Measurements from ENCODE around the gene IL3.

The IL3 gene

DNA sequence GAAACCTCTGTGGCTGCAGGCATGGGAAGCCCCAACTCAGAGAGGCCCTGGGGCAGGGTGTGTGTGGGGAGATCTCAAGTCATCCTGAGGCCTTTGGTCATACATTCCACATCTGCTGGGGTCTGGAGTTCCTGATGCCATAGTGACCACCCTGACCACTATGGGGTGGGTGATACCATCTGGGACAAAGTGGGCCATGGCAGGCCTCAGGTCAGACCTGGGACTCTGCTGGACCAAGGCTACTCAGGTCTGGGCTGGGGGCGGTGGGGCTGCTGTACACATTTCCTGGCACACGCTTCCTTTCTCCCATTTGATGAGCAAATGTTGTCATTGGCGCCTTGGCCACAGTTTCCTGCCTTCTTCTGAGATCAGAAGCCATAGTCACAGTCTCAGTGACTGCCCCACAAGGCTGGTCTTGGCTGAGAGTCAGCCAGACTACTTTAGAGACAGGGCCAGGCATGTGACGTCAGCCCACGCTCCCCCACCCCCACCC lies 33.9 kb upstream of the IL3 start:
- peak; percentile 58 for DNase-seq

DNA sequence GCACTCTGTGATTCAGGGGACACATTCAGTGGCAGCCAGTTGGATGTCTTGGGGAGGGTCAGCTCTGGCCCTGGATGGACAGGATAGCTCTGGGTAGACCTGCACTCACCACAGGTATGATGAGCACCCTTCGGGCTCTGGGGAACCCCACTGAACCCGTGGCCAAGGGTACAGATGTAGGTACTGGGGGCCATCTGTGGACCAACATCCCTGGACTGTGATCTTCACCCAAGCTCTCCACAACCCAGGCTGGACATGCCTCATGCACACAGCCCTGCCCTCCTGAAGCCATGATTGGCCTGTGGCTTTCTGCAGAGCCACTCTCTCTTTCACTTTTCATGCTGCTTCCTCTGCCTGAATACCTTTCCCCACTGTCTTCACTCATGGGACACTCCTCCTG lies 33.4 kb upstream of the IL3 start:
- no peak for DNase-seq

DNA sequence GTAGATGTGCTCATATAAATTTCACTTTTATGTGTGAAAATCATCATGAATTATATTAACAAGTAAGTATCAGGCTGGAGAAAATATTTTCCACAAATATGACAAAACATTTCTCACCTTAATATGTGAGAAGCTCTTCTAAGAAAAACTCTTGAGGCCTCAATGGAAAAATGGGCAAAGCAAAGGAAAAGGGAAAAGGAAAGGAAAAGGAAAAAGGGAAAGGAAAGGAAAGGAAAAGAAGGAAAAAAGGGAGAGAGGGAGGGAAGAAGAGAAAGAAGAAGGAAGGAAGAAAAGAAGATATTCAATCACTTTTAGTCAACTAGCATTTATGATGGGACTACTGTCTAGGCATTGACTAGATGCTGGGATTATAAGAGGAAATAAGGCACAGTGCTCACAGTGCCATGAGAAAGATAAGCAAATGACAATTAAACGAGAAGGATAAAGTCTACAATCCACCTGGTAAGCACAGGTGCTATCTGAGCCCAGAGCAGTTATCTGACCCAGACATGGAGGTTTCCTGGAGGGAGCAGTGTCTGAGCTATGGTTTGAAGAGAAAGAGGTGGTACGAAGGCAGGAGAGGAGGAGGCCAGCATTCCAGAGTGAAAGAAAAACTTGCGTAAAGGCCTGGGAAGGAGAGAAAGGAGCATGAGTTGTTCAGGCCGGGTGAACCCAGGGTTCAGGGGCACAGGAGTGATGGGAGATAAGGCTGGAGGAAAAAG lies 30.7 kb upstream of the IL3 start:
- DNase-seq = no peak

DNA sequence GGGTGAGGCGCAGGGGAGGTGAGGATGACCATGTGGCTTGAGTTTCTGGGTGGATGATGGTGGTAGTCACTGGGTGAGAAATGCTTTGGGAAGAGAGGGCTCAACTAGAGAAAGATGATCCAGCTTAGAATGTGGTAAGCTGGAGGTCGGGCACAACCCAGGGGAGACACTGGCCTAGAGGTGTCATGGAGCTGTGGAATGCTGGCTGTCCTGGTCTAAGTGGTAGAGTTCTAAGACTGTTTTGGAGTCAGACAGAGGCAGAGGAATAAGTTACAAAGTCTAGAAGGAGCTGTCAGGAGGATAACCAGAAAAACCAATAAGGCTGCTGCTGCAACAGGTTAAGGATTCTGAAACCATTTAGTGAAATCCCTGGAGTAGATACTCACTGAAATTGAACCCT lies 29.8 kb upstream of the IL3 start:
- no peak for DNase-seq

DNA sequence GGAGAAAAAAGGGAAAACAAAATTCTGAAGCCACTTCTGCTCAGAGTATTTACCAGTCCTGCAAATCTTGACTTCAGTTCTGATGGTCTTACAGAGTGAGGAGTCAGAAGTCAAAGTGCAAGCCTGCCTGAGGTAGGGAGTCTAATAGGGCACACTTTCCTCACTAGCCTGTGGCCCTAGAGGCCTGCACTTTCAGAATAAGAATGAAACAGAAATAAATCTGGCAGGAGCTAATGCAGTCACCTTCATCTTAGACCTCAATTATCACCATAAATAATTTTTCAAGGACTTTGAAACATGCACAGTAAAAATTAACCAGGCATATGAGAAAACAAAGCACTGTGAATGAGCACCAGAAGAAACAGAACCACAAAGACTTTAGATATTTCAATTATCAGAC lies 28.3 kb upstream of the IL3 start:
- DNase-seq = no peak

DNA sequence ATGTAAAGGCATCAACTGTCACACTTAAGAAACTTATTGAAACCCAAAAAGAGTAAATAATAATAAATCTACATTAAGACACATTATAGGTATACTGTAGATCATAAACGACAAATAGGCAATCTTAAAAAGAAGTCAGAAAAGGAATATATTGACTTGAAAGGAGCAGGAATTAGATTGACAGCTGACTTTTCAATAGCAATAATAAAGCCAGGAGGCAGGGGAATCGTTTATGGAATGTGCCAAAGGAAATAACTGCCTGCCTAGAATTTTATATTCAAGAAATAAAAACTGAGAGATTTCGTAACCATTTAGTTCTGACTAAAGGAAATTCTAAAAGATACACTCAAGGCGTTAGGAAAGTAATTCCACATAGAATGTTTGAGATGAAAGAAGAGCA lies 27.3 kb upstream of the IL3 start:
- DNase-seq = no peak

DNA sequence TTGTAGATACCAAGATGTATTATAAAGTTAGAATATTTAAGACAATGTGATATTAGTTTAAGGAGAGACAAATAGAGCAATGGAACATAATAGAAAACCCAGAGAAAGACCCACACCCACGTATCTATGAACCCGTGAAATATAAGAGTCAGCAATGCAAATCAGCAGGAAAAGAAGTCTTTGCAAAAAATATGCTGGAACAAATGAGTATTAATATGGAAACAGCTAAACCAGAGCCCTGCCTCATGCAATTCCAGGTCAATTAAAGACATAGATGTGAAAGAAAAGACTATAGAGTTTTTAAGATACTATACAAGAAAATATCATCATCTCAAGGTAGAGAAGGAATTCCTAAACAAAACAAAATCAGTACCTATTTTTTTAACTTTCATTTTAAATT lies 23.1 kb upstream of the IL3 start:
- no peak for DNase-seq

DNA sequence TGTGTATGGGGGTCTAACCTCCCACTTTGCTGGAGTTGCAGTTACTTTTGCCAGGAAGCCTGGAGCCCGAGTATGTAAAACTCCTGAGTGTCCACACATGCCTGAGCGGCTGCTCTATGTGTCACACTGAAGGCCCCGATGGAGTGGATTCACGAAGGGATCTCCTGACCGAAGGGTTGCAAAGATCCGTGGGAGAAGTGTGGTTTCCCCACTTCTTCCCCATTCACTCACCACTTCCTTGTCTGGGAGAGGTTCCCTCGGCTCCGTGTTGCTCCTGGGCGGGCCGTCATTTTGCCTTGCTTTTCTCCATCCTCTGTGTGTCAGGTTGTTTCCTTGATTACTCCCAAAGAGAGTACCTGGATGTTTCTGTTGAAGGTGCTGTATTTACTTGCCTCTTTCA lies 16.2 kb upstream of the IL3 start:
- no peak for DNase-seq

DNA sequence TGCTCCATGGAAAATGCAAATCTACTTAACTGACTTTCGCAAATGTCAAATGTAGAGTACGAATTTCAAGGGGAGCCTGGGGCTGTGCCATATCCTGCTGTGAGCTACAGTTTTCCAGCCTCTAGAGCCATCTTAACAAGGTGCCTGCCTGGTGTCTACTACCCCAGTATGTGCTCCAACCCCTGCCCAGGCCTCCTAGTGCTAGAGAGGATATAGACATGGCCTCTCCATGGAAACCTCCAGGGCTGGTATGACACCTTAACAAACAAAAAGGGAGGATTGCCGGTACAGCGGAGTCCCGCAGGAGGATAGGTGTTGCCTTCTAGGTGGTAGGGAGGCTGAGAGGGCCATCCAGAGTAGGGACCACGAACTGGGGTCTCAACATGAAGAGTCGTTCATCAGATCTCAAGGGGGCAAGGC lies 13.6 kb upstream of the IL3 start:
- no peak for DNase-seq

DNA sequence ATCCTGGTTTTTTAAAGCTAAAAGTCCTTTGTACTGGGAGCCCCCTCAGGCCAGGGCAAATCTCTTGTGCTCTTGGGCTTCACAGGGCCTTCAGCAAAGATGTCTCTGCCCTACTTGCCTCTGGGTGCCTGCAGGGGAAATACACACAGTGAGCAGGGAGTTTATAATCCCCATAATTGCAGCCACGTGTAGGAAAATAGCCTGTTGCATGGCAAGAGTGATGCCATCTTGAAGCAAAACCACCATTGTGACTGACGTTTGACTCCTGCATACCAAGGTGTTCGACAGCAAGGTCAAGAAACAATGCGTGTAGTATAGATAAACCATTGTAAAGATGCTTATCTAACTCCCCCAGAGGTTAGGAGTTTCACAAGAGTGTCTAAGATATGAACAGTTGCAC lies 11.4 kb upstream of the IL3 start:
- DNase-seq = no peak

DNA sequence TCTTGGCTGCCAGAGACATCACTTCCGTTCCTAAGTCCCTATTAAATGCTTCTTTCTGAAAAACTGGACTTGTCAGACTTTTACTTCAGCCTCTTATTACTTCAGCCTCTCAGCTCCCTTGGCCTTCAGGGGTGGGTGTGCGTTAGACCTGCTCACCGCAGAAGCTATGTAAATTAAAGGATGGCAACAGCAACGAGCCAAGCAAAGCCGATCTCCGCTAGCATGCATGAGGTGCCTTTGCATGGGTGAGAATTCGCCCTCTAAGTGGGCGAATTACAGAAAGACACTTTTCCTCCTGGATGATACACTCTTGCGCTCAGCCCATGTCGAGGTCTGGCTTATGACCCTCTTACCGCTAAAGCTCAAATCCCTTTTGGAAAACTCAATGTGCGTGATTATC lies 10.9 kb upstream of the IL3 start:
- no peak for DNase-seq

DNA sequence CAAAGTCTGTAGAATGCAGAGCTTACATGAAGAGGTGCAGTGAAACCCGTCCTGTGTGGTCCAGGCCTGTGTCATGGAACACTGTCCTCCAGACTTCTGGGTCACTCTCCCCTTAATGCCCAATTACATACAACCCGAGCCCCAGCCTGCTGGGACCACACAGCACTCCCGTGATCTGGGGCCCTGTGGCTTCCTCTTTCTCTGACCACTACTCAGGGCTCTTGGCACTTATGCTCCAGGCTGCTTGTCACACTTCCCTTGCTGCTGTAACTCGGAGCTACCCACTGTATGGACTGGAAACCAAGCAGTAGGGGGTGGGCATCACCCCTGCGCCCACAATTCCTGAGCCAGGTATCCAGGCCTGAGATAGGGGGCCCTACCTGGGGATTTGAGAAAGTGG lies 10.3 kb upstream of the IL3 start:
- no peak for DNase-seq

DNA sequence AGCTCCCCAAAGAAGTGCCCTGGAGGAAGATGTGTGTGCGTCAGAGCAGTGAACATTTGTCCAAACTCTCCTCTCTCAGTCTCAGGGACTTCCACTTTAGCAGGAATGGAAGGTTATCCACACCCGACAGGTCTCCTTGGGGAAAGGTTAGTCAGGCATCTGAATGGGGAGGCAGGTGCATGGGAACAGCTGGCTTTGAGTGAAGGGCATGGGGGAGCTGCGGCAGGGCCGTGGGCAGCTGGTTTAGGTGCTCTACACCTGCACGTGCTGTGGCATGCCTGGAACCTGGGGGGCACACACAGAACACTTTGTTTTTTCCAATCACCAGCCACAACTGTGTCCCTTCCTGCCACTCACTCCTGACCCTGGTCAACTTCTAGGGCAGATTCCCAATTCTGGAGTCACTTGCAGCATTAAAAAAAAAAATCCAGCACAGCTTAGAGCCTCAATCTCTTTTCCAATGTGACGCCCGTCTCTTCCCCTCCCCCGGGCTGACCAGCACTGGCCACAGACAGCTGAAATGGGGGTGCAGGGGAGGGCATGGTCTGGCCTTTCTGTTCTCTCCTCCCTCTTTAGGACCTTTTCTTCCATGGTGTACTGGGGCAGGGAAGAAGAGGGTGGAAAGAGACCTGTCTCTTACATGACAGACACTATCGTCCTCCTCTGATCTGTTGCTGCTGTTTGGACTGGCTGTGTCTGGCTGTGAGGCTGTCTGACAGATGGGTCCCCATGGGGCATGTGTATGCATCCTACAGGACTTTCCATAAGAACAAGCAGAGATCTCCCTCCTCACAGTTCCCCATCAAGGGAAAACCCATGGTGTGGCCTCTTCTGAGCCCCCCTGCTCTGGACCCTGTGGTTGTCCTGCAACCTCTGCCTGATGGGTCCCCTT lies 9.5 kb upstream of the IL3 start:
- DNase-seq = no peak

DNA sequence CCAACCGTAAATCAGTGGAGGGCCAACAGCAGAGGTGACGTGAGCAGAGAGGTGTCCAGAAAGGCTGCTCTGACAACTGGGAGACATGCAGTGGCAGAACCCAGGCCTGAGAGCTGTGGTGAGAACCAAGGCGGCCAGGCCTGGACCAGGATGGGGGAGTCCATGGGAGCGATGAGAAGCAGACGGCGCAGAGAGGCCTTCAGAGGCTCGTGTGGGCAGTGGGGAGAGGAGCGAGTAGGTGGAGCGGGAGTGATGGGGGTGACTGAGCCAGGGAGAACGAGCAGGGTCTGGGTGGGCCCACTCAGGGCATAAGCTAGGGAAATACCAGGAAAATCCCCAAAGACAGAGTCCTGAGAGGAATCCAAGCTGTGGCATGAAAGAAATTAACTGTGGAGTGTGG lies 7.9 kb upstream of the IL3 start:
- DNase-seq = no peak

DNA sequence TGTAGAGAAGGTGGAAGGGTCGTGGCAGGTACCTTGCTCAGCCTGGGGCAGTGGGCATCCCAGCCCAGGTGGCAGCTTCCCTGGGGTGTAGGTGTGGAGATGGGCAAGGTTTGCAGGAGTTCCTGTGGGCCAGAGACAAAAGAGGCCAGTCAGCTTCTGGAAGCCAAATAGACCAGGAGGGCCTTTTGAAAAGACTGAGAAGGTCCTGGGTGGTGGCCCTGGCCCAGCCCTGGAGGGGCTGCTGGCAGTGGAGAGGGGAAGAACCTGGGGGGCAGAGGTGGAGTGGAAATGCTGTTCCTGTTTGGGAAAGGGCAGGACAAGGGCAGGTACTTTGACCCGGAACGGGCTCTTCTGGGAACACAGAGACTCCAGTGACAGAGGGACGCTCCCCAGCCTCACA lies 7.0 kb upstream of the IL3 start:
- no peak for DNase-seq

DNA sequence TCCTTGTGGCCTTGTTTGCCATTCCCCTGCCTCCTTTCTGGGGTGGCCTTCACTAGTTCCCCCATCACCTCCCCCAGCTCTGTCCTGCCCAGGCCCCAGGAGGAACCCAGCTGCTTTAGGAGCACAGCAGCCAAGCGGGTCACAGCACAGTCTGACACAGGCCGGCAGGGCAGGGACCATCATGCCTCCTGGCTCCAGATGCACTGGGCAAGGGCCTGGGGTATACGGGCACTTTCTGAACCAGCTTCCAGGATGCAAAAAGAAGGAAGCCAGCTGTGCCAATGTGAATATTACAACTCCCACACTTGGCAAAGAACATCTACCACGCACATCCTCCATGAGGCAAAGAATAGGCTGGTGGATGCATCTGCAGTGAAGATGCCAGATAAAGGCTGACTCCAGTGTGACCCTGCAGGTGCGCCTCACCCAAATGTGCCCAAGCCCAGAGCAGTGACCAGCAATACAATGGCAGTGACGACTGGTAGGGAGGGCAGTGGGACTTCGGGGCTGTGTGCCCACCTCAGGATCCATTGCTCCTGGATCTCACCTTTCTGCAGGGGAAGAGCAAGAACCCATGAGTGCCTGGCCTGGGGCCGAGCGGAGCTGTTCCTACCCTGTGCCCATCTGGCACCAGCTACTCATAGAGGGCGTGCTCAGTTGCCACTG lies 6.3 kb upstream of the IL3 start:
- no peak for DNase-seq

DNA sequence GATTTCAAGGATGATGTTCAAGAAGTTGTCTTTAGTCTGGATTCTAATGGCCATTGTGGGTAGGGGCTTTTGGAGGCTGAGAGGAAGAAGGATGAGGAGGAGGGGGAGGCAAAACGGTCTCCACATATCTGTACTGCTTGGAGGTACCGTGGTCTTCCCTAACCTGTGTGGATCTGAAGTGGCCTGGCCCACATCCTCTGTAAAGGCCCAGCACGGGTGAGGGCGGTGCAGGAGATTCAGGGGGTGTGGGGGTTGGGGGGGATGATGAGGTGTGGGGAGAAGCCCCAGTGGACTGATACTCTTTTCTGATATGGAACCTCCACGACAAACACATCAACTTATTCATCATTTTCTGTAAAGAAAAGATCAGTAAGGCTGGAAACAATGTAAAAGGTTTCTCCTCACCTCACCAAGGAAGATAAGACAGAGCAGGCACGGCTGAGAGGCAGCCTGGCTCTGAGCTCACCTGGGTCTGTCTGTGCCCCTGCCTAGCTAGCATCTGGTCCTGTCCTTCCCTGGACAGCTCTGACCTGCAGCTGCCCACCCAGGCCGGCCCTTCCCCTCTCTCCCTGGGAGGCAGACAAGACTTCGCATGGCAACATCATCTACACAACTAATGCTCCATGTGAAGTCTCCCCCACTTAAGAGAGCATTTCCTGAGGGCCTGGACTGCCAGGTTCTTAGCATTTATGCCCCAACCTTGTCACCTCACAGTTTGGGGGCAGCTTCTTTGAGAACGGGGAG lies 5.6 kb upstream of the IL3 start:
- DNase-seq = no peak

DNA sequence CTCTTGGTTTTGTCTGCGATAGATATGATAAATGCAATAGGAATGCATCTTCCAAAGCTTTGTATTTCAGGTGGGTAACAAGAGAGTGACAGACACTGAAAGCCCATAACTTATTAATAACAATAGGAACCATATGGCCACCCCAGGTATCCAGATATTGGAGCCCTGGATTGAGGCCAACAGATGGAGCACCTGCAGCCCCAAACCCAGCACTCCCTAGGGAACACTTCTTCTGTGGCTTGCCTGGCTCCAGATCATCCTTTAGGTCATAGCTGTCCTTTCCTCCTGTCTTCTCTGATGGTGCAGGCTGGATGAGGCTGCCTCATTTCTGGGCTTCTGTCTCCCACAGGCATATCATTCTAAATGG lies 5.0 kb upstream of the IL3 start:
- DNase-seq = no peak

DNA sequence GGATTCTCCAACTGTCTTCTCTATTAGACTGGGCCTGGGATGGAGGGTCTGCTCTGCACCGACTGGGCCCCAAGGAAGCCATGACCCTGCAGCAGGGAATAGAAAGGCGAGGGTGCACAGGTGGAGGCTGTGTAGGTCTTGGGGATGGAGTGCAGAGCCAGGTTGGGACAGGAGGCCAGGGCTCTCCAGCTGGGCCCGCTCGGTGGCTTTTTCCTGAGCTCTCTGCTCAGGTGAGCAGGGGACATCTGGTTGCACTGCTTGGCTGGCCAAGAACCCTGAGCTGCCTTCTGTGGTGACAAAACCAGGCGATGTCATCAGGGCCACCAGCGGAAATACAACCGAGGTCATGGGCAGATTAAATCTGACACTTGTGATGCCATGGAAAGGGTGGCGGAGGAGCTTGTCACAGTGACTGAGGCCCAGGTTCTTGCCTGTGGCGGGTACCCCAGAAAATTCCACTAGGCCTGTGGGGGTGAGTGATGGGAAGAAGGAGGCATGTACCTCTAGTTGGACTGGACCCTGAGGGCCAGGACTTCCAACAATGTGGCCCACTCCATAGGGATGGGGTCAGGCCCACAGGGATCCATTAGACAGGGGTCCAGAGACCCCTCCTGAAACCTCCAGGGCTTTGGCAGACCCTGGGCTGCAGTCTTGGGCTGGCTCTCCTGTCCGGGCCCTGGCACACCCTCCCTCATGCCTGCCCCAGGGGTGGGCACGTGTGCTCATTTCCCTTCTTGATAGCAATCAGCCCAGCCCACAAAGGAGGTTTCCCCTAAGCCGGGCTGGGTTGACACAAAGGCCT lies 4.4 kb upstream of the IL3 start:
- DNase-seq = peak; percentile 23

DNA sequence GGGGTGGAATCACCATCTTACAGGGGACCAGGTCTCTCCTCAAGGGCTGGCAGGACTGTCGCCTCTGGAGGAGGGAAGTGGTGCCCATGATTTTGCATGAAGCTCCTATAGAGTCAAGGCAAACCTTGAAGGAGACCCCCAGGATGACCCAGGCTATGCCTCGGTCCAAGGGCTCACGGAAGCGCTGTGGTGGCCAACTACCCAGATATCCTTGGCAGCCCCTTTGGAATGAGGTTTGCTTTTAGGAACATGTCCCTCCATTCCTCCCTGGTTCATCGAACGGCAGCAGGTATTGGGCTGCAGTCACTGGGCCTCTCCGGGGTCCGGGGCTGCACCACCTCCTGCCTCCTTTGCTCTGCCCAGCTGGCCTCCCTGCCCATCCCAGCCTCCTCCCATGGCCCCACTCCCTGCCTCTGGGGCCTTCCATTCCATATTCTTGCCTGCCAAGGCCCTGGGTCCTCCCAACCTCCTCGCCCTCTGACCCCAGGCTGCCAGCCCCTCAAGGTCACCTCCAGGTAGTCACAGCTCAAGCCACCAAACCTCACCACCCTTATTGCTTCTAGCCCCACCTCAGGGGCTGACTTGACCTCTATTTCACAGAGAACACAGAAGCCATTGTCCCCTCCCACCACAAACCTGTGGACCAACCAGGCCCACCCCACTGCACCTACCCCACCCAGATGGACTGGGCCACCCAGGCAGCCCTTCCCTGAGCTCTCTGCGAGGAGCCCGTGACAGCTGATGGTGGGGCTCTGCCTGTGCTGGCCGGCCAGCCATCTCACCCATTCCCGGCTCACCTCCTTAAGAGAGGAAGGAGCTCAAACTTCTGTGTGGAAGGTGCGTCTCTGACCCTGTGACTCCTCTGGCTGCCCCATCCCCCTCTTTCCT lies 3.6 kb upstream of the IL3 start:
- DNase-seq = no peak
